ENCODE results near the gene BHLHA15.

The BHLHA15 gene

GRCh38 chr7:98210513-98211220, 572 bp upstream of the BHLHA15 start:
- 0 out of 2 replicates have a peak overlapping the region, but pooled peaks have one; percentile 7 for H3K4me3 ChIP-seq (replicated peaks; ENCODE audit: low read depth, low read length)
- DNase-seq (ENCODE audit: extremely low read depth, low read depth), result no peak
- TF ChIP-seq, protein P1, sequence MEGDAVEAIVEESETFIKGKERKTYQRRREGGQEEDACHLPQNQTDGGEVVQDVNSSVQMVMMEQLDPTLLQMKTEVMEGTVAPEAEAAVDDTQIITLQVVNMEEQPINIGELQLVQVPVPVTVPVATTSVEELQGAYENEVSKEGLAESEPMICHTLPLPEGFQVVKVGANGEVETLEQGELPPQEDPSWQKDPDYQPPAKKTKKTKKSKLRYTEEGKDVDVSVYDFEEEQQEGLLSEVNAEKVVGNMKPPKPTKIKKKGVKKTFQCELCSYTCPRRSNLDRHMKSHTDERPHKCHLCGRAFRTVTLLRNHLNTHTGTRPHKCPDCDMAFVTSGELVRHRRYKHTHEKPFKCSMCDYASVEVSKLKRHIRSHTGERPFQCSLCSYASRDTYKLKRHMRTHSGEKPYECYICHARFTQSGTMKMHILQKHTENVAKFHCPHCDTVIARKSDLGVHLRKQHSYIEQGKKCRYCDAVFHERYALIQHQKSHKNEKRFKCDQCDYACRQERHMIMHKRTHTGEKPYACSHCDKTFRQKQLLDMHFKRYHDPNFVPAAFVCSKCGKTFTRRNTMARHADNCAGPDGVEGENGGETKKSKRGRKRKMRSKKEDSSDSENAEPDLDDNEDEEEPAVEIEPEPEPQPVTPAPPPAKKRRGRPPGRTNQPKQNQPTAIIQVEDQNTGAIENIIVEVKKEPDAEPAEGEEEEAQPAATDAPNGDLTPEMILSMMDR (IDR thresholded peaks at IDR 0.05; ENCODE audit: low read depth, low read length, missing control alignments), result no peak

DNA sequence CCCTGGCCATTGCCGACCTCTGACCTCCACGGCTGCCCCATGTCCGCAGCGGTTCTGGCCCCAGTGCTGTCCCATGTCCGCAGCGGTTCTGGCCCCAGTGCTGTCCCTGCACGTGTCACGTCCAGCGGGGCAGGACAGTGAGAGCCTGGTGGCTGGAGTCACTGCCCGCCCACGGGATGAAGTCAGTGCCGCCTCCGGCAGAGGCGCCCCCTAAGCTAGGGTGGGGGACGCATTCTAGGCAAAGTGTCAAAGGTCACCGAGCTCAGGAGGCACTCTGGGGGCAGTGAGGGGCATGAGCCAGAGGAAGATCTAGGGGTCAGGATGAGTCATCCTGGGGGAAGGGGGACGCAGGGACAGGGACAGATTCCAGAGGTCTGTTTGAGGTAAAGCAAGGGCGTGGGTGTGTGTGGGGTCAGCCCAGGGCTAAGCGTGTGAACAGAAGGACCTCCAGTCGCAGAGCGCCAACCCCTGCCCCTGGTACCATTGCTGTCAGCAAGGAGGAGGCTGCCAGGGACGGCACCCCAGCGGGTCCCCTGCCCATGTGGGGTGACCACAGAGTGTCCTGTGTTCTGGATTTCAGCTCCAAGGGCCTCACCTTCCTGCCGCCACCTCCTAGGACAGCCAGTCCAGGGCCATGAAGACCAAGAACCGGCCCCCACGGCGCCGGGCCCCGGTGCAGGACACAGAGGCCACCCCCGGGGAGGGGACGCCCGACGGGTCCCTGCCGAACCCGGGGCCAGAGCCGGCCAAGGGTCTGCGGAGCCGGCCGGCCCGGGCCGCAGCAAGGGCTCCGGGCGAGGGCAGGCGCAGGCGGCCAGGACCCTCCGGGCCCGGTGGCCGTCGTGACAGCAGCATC, 665 bp downstream of the BHLHA15 start:
- DNase-seq (ENCODE audit: extremely low read depth, low read depth), result no peak
- TF ChIP-seq, protein P1 (IDR thresholded peaks at IDR 0.05; ENCODE audit: low read depth, low read length, missing control alignments), result no peak
- H3K4me3 ChIP-seq (replicated peaks; ENCODE audit: low read depth, low read length), result no peak overlapping the region

GRCh38 chr7:98212532-98213041, 1.3 kb downstream of the BHLHA15 start:
- TF ChIP-seq, protein P1 (IDR thresholded peaks at IDR 0.05; ENCODE audit: low read depth, low read length, missing control alignments), result no peak
- DNase-seq (ENCODE audit: extremely low read depth, low read depth), result no peak
- no peak overlapping the region for H3K4me3 ChIP-seq (replicated peaks; ENCODE audit: low read depth, low read length)

DNA sequence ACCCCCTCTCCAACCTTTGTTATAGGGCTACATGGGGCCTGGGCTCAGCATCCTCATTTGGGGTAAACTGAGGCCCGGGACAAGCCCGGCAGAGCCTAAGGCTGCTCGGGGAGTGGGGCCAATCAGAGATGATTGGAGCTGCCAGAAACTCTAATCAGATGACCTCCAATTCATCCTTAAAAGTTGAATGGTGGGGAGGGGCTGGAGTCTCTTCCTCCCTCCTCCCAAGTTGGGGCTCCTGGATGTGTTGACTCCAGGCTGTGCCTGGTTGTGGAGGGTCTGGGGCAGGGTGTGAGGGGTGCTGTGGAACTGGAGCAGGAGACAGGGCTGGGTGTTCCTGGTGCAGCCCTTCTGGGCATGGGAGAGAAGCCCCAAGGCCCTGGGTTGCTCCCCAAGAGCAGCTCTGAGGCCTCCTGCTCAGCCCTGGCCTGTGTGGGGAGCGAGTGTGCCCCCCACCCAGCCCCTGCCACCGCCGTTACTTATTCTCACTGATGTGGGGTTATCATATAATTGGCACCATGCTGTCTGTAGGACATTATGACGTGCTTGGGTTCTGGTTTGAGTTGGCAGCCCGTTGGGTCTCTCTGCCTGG, 2.2 kb downstream of the BHLHA15 start:
- DNase-seq (ENCODE audit: extremely low read depth, low read depth), result no peak
- TF ChIP-seq, protein P1 (IDR thresholded peaks at IDR 0.05; ENCODE audit: low read depth, low read length, missing control alignments), result no peak
- H3K4me3 ChIP-seq (replicated peaks; ENCODE audit: low read depth, low read length), result no peak overlapping the region

- DNase-seq (ENCODE audit: extremely low read depth, low read depth), result no peak
- H3K4me3 ChIP-seq (replicated peaks; ENCODE audit: low read depth, low read length), result no peak overlapping the region
- TF ChIP-seq, protein P1 (IDR thresholded peaks at IDR 0.05; ENCODE audit: low read depth, low read length, missing control alignments), result no peak
Measured at GRCh38 chr7:98213888-98214810, 2.9 kb downstream of the BHLHA15 start.

GRCh38 chr7:98214811-98215321, 3.6 kb downstream of the BHLHA15 start:
- H3K4me3 ChIP-seq (replicated peaks; ENCODE audit: low read depth, low read length), result no peak overlapping the region
- TF ChIP-seq, protein P1 (IDR thresholded peaks at IDR 0.05; ENCODE audit: low read depth, low read length, missing control alignments), result no peak
- DNase-seq (ENCODE audit: extremely low read depth, low read depth), result no peak

Data from HFF-Myc (cell line).